H9 (cell line): ENCODE measurements around the gene ITSN1. TPM values are rescaled to one million over a fixed set of nuclear protein-coding genes. Genes with fewer than 3 reads are reported as not detected.

Experiments
- DNase-seq: peaks from one replicate; pipeline ENCODE4 v3.0.0-alpha.2; 2017
- H2AFZ ChIP-seq: one replicate; pipeline ENCODE4 v1.6.1; 2013; ENCODE audit warnings: mild to moderate bottlenecking, low read length, control low read depth, moderate library complexity
- H2AK5ac ChIP-seq: 2 replicates; pipeline ENCODE4 v1.6.1; 2013; ENCODE audit warnings: low read length, control low read depth, mixed read lengths; ENCODE audit not compliant: insufficient read length
- H2BK120ac ChIP-seq: one replicate; pipeline ENCODE4 v1.6.1; 2013; ENCODE audit warnings: low read depth, mild to moderate bottlenecking, low read length, control low read depth, inconsistent platforms; ENCODE audit not compliant: poor library complexity, severe bottlenecking
- H2BK12ac ChIP-seq: 2 replicates; pipeline ENCODE4 v1.6.1; 2013; ENCODE audit warnings: low read length, control low read depth, mixed read lengths, low read depth; ENCODE audit not compliant: insufficient read length
- H2BK15ac ChIP-seq: 2 replicates; pipeline ENCODE4 v1.6.1; 2013; ENCODE audit warnings: low read depth, low read length, control low read depth
- H2BK20ac ChIP-seq: one replicate; pipeline ENCODE4 v1.6.1; 2013; ENCODE audit warnings: low read depth, mild to moderate bottlenecking, low read length, control low read depth, inconsistent platforms; ENCODE audit not compliant: poor library complexity, severe bottlenecking
- H2BK5ac ChIP-seq: 2 replicates; pipeline ENCODE4 v1.6.1; 2013; ENCODE audit warnings: low read length, control low read depth, mixed read lengths; ENCODE audit not compliant: insufficient read length
- H3K14ac ChIP-seq: 2 replicates; pipeline ENCODE4 v1.6.1; 2013; ENCODE audit warnings: low read length, control low read depth; ENCODE audit not compliant: insufficient read depth
- H3K18ac ChIP-seq: 2 replicates; pipeline ENCODE4 v1.6.1; 2013; ENCODE audit warnings: low read depth, mild to moderate bottlenecking, mixed read lengths, low read length, control low read depth; ENCODE audit not compliant: insufficient read length
- H3K23ac ChIP-seq: 2 replicates; pipeline ENCODE4 v1.6.1; 2013; ENCODE audit warnings: low read length, control low read depth, mixed read lengths, low read depth; ENCODE audit not compliant: insufficient read length
- H3K23me2 ChIP-seq: 2 replicates; pipeline ENCODE4 v1.6.1; 2013; ENCODE audit warnings: low read depth, mild to moderate bottlenecking, mixed read lengths, low read length, control low read depth; ENCODE audit not compliant: insufficient read length, poor library complexity, severe bottlenecking
- H3K27ac ChIP-seq: 2 replicates; pipeline ENCODE4 v1.5.1; 2013; ENCODE audit warnings: low read length, control low read depth, mixed read lengths, low read depth; ENCODE audit not compliant: insufficient read length
- H3K27me3 ChIP-seq: 2 replicates; pipeline ENCODE4 v1.6.1; 2013; ENCODE audit warnings: low read length, control low read depth, inconsistent platforms; ENCODE audit not compliant: insufficient read depth
- H3K4ac ChIP-seq: 2 replicates; pipeline ENCODE4 v1.6.1; 2013; ENCODE audit warnings: low read depth, mild to moderate bottlenecking, control low read depth, inconsistent platforms, low read length, moderate library complexity
- H3K4me1 ChIP-seq: 2 replicates; pipeline ENCODE4 v1.6.1; 2013; ENCODE audit warnings: low read length, control low read depth, inconsistent platforms; ENCODE audit not compliant: insufficient read depth
- H3K4me2 ChIP-seq: 2 replicates; pipeline ENCODE4 v1.6.1; 2013; ENCODE audit warnings: low read length, control low read depth, mixed read lengths; ENCODE audit not compliant: insufficient read length, insufficient read depth
- H3K56ac ChIP-seq: 2 replicates; pipeline ENCODE4 v1.6.1; 2013; ENCODE audit warnings: low read depth, mild to moderate bottlenecking, mixed read lengths, low read length, control low read depth; ENCODE audit not compliant: insufficient read length
- H3K79me1 ChIP-seq: 2 replicates; pipeline ENCODE4 v1.6.1; 2013; ENCODE audit warnings: low read depth, mild to moderate bottlenecking, moderate library complexity, low read length, control low read depth, inconsistent platforms; ENCODE audit not compliant: insufficient read depth, poor library complexity, severe bottlenecking
- H3K79me2 ChIP-seq: 2 replicates; pipeline ENCODE4 v1.6.1; 2013; ENCODE audit warnings: low read length, control low read depth, inconsistent platforms; ENCODE audit not compliant: insufficient read depth
- H3K9ac ChIP-seq: 2 replicates; pipeline ENCODE4 v1.6.1; 2013; ENCODE audit warnings: low read length, control low read depth, mixed read lengths; ENCODE audit not compliant: insufficient read length; ENCODE audit errors: extremely low read depth
- H3K9me3 ChIP-seq: one replicate; pipeline ENCODE4 v1.6.1; 2013; ENCODE audit warnings: low read depth, low read length, inconsistent platforms; ENCODE audit not compliant: control insufficient read depth
- H3T11ph ChIP-seq: one replicate; pipeline ENCODE4 v1.6.1; 2013; ENCODE audit warnings: mild to moderate bottlenecking, low read length, control low read depth, inconsistent platforms
- H4K20me1 ChIP-seq: one replicate; pipeline ENCODE4 v1.6.1; 2013; ENCODE audit not compliant: control insufficient read depth, insufficient read length, insufficient read depth
- H4K5ac ChIP-seq: 2 replicates; pipeline ENCODE4 v1.6.1; 2013; ENCODE audit warnings: low read depth, mild to moderate bottlenecking, mixed read lengths, low read length, control low read depth; ENCODE audit not compliant: insufficient read length
- H4K8ac ChIP-seq: replicated peaks from 2 replicates; pipeline ENCODE4 v1.6.1; 2013; ENCODE audit warnings: low read length, control low read depth, mixed read lengths, low read depth; ENCODE audit not compliant: insufficient read length
- H4K91ac ChIP-seq: 2 replicates; pipeline ENCODE4 v1.6.1; 2013; ENCODE audit warnings: low read depth, mild to moderate bottlenecking, moderate library complexity, mixed read lengths, low read length, control low read depth; ENCODE audit not compliant: insufficient read length
- H3K27ac Mint-ChIP-seq, 3 experiments: 2 replicates in 2 of 3; 3 replicates in 1 of 3; pipeline ENCODE4 v1.8.0; 2020 to 2021; ENCODE audit warnings: mixed read lengths in 3 of 3, mild to moderate bottlenecking in 1 of 3, moderate library complexity in 1 of 3
- H3K27me3 Mint-ChIP-seq: 2 replicates; pipeline ENCODE4 v1.8.0; 2021; ENCODE audit warnings: low read depth, mild to moderate bottlenecking, moderate library complexity, mixed read lengths
- H3K36me3 Mint-ChIP-seq, 3 experiments: 2 replicates in 2 of 3; 3 replicates in 1 of 3; pipeline ENCODE4 v1.8.0; 2020 to 2021; ENCODE audit warnings: low read depth in 3 of 3, mixed read lengths in 3 of 3; ENCODE audit not compliant: insufficient read depth in 1 of 3
- H3K4me1 Mint-ChIP-seq, 2 experiments: 2 replicates each; pipeline ENCODE4 v1.8.0; 2020; ENCODE audit warnings: mixed read lengths in 2 of 2
- H3K4me3 Mint-ChIP-seq, 2 experiments: 2 replicates in 1 of 2; 3 replicates in 1 of 2; pipeline ENCODE4 v1.8.0; 2020 to 2021; ENCODE audit warnings: mild to moderate bottlenecking in 2 of 2, mixed read lengths in 2 of 2, moderate library complexity in 1 of 2
- H3K9me3 Mint-ChIP-seq, 2 experiments: 2 replicates in 1 of 2; 3 replicates in 1 of 2; pipeline ENCODE4 v1.8.0; 2020; ENCODE audit warnings: mild to moderate bottlenecking in 2 of 2, mixed read lengths in 2 of 2, moderate library complexity in 1 of 2
- CTCF ChIP-seq: fragments of 200-600 bp; sonication (generic); conservative IDR thresholded peaks from 3 replicates; pipeline ENCODE4 v1.8.0; 2021; ENCODE audit warnings: antibody characterized with exemption, mild to moderate bottlenecking
- WGBS: extraction: QIAGEN DNeasy Blood & Tissue Kit; methylation state at CpG from one replicate; pipeline ENCODE4 v1.1.7; 2013; ENCODE audit warnings: missing lambda C conversion rate, low lambda C conversion rate, mixed read lengths; ENCODE audit not compliant: insufficient read length; ENCODE audit errors: extremely low coverage; 5-methylcytosine and 5-hydroxymethylcytosine counted together
- total RNA-seq: library from RNA; stranded (reverse); gene quantifications from 2 replicates; pipeline ENCODE4 v1.2.1, GENCODE V29; 2021

ITSN1 gene
- total RNA-seq, 1 experiment from 2014 or later, result 94.2 TPM

GRCh38 chr21:33885172-33885514 is 242.8 kb downstream of the ITSN1 start:
- Mint-ChIP-seq H3K27me3 (no peaks in the 10 kb centered on the region), H3K36me3 (no peaks in the 10 kb centered on the region), H3K27ac (no peak overlapping the region), H3K4me3 (no peak overlapping the region), H3K4me1 (peaks cover 11 to 14% of the 10 kb centered on the region in 2 experiments), H3K9me3 (no peaks in the 10 kb centered on the region)
- WGBS, result no CpG with 5 or more reads among the region's 7 CpGs
- no peak overlapping the region for H2AFZ ChIP-seq
- H3K56ac ChIP-seq, result no peak overlapping the region
- H3K23me2 ChIP-seq, result no peaks in the 10 kb centered on the region
- H2BK12ac ChIP-seq, result no peak overlapping the region
- no peaks in the 10 kb centered on the region; the same call in 1 of the 2 replicates for H3K4me1 ChIP-seq
- H2BK5ac ChIP-seq, result no peak overlapping the region
- no peak overlapping the region for H3K14ac ChIP-seq
- no peak overlapping the region for H3K23ac ChIP-seq
- TF ChIP-seq CTCF, result no peak
- H2AK5ac ChIP-seq, result no peak overlapping the region
- DNase-seq, result no peak
- H3K9ac ChIP-seq, result no peak overlapping the region
- no peak overlapping the region for H4K8ac ChIP-seq
- no peaks in the 10 kb centered on the region for H4K20me1 ChIP-seq
- H3K27me3 ChIP-seq, result no peaks in the 10 kb centered on the region
- no peak overlapping the region for H3K27ac ChIP-seq
- no peaks in the 10 kb centered on the region for H3K79me1 ChIP-seq
- no peak overlapping the region for H2BK15ac ChIP-seq
- no peak overlapping the region for H4K5ac ChIP-seq
- no peak overlapping the region for H3K18ac ChIP-seq
- H3K79me2 ChIP-seq, result no peaks in the 10 kb centered on the region
- H4K91ac ChIP-seq, result no peak overlapping the region
- H2BK20ac ChIP-seq, result no peak overlapping the region
- no peak overlapping the region for H3T11ph ChIP-seq
- no peaks in the 10 kb centered on the region for H3K9me3 ChIP-seq
- no peak overlapping the region for H3K4me2 ChIP-seq
- H2BK120ac ChIP-seq, result no peak overlapping the region
- no peak overlapping the region for H3K4ac ChIP-seq
